ENCODE results near the gene LCE4A. TPM values are rescaled to one million over a fixed set of nuclear protein-coding genes. Genes with fewer than 3 reads are reported as not detected.

LCE4A gene
- total RNA-seq, 2 donors from 2014 or later: not detected

DNA sequence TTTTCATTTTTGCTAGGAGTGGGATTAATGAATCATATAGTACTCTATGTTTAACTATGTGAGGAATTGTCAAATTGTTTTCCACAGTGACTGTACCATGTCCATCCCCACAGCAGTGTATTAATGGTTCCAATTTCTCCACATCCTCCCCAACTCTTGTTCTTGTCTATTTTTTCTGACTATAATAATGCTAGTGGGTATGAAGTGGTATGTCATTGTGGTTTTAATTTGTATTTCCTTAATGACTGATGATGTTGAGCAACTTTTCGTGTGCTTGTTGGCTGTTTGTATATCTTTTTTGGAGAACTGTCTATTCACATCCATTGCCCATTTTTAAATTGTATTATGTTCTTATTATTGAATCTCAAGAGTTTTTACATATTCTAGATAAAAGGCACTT is 39.9 kb downstream of the LCE4A start:
- WGBS, 2 experiments (ENCODE audit: insufficient coverage in 1 of 2, insufficient read length in 1 of 2): 50% methylated on average over 1 of the region's 1 CpG; no CpG with 5 or more reads in 1 of the 2 experiments
- H3K27me3 Mint-ChIP-seq (ENCODE audit: insufficient read depth): no peaks in the 10 kb centered on the region
- TF ChIP-seq, protein P1, sequence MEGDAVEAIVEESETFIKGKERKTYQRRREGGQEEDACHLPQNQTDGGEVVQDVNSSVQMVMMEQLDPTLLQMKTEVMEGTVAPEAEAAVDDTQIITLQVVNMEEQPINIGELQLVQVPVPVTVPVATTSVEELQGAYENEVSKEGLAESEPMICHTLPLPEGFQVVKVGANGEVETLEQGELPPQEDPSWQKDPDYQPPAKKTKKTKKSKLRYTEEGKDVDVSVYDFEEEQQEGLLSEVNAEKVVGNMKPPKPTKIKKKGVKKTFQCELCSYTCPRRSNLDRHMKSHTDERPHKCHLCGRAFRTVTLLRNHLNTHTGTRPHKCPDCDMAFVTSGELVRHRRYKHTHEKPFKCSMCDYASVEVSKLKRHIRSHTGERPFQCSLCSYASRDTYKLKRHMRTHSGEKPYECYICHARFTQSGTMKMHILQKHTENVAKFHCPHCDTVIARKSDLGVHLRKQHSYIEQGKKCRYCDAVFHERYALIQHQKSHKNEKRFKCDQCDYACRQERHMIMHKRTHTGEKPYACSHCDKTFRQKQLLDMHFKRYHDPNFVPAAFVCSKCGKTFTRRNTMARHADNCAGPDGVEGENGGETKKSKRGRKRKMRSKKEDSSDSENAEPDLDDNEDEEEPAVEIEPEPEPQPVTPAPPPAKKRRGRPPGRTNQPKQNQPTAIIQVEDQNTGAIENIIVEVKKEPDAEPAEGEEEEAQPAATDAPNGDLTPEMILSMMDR (conservative IDR thresholded peaks at IDR 0.05): no peak

DNA sequence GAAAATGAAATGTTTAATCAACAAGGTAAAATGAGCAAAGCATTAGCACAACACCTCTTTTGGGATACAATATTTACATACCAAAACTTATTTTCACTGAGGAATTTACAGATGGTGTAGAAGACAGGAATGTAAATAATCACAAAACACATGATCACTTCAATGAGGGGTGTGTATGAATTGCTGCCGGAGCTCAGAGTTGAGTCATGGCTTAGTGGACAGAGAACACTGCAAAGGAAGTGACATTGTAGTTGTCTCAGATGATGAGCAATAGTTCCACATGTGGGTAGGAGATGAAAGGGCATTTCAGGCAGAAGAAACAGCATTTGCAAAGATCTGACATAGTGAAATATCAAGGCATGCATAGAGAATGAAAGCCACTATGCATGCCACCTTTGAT is 44.3 kb downstream of the LCE4A start:
- no peaks in the 10 kb centered on the region for H3K27me3 ChIP-seq (ENCODE audit: control insufficient read depth, insufficient read depth, low read length, poor library complexity, severe bottlenecking)
- no peaks in the 10 kb centered on the region for H3K4me1 Mint-ChIP-seq
- no peak overlapping the region for H3K4me3 Mint-ChIP-seq
- no peaks in the 10 kb centered on the region for H3K4me1 ChIP-seq (ENCODE audit: control insufficient read depth, insufficient read depth, low read length)
- peaks cover 82% of the 10 kb centered on the region for H3K9me3 Mint-ChIP-seq
- H3K27me3 Mint-ChIP-seq (ENCODE audit: insufficient read depth): no peaks in the 10 kb centered on the region
- 83% methylated on average over 1 of the region's 1 CpG; no CpG with 5 or more reads in 1 of the 2 experiments for WGBS, 2 experiments (ENCODE audit: insufficient coverage in 1 of 2, insufficient read length in 1 of 2)
- H3K27ac Mint-ChIP-seq: no peak overlapping the region
- no peak overlapping the region for H3K4me3 ChIP-seq (ENCODE audit: low read length)
- no peak overlapping the region for H3K27ac ChIP-seq (ENCODE audit: low read depth, low read length)
- DNase-seq: no peak
- peaks cover 73% of the 10 kb centered on the region for H3K9me3 ChIP-seq (ENCODE audit: control insufficient read depth, low read length)
- TF ChIP-seq, protein P1 (conservative IDR thresholded peaks at IDR 0.05): no peak
- no peaks in the 10 kb centered on the region for H3K36me3 ChIP-seq (ENCODE audit: control insufficient read depth, insufficient read depth, low read length)
- H3K9ac ChIP-seq (ENCODE audit: extremely low read depth, low read length, poor library complexity, severe bottlenecking): no peak overlapping the region
- no peaks in the 10 kb centered on the region for H3K36me3 Mint-ChIP-seq (ENCODE audit: low read depth)

More for the DNA sequence above, 39.9 kb downstream of the LCE4A start:
- Mint-ChIP-seq H3K4me3 (no peak overlapping the region), H3K9me3 (peaks cover 87% of the 10 kb centered on the region), H3K36me3 (ENCODE audit: low read depth) (no peaks in the 10 kb centered on the region), H3K27ac (no peak overlapping the region), H3K4me1 (no peaks in the 10 kb centered on the region)
- no peak overlapping the region for H3K27ac ChIP-seq (ENCODE audit: low read depth, low read length)
- peaks cover 80% of the 10 kb centered on the region for H3K9me3 ChIP-seq (ENCODE audit: control insufficient read depth, low read length)
- H3K4me1 ChIP-seq (ENCODE audit: control insufficient read depth, insufficient read depth, low read length): no peaks in the 10 kb centered on the region
- H3K27me3 ChIP-seq (ENCODE audit: control insufficient read depth, insufficient read depth, low read length, poor library complexity, severe bottlenecking): no peaks in the 10 kb centered on the region
- no peak for DNase-seq
- H3K36me3 ChIP-seq (ENCODE audit: control insufficient read depth, insufficient read depth, low read length): no peaks in the 10 kb centered on the region
- no peak overlapping the region for H3K9ac ChIP-seq (ENCODE audit: extremely low read depth, low read length, poor library complexity, severe bottlenecking)
- no peak overlapping the region for H3K4me3 ChIP-seq (ENCODE audit: low read length)

DNA sequence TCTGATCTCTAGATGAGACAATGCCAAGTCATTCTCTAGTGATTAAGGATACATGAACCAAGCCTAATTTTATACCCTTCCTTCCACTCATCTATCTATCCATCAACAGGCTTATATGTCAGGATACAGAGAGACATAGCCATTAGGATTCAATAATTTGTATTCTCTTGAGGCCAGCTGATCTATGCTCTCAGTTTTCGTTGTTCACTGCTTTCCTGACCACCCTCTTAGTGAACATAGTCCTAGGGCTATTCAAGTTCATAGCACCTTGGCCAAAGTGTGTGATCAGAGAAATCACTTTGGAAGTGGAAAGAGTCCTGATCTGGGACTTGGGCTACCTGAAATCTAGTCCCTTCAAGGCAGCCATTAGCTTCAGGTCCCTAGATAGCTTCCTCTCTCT is 45.6 kb downstream of the LCE4A start:
- no peak overlapping the region for H3K27ac Mint-ChIP-seq
- no peaks in the 10 kb centered on the region for H3K36me3 Mint-ChIP-seq (ENCODE audit: low read depth)
- no peak overlapping the region for H3K4me3 Mint-ChIP-seq
- Histone ChIP-seq H3K9ac (ENCODE audit: extremely low read depth, low read length, poor library complexity, severe bottlenecking) (no peak overlapping the region), H3K4me1 (ENCODE audit: control insufficient read depth, insufficient read depth, low read length) (no peaks in the 10 kb centered on the region), H3K9me3 (ENCODE audit: control insufficient read depth, low read length) (peaks cover 77% of the 10 kb centered on the region), H3K4me3 (ENCODE audit: low read length) (no peak overlapping the region), H3K36me3 (ENCODE audit: control insufficient read depth, insufficient read depth, low read length) (no peaks in the 10 kb centered on the region), H3K27ac (ENCODE audit: low read depth, low read length) (no peak overlapping the region), H3K27me3 (ENCODE audit: control insufficient read depth, insufficient read depth, low read length, poor library complexity, severe bottlenecking) (no peaks in the 10 kb centered on the region)
- H3K4me1 Mint-ChIP-seq: no peaks in the 10 kb centered on the region
- TF ChIP-seq, protein P1 (conservative IDR thresholded peaks at IDR 0.05): no peak
- 20 to 26% methylated on average over 1 of the region's 1 CpG for WGBS, 2 experiments (ENCODE audit: insufficient coverage in 1 of 2, insufficient read length in 1 of 2)
- H3K9me3 Mint-ChIP-seq: peaks cover 84% of the 10 kb centered on the region
- DNase-seq: no peak
- H3K27me3 Mint-ChIP-seq (ENCODE audit: insufficient read depth): no peaks in the 10 kb centered on the region
